OCI-LY7 (cell line): ENCODE measurements around the gene SNRPD2. TPM values are rescaled to one million over a fixed set of nuclear protein-coding genes. Genes with fewer than 3 reads are reported as not detected.
"Not testable (repeated sequence)": the region's sequence is repeated elsewhere in the genome, so short reads cannot be mapped to it uniquely, and the experiment has no call there.

Experiments used
- BruUV-seq: library from RNA; stranded (reverse); fragments of 400-500 nt; replicated peaks from 2 replicates; lab custom pipeline; 2021; lab: Mats Ljungman, UMichigan
- CTCF ChIA-PET: fragments of 300-600 bp; sonication (Branson Sonifier 250); formaldehyde crosslinking; loops from one replicate; lab custom pipeline; 2022; ENCODE audit warnings: antibody characterized with exemption; ENCODE audit not compliant: unreplicated experiment; lab: Charles Lee
- POLR2A ChIA-PET: fragments of 300-600 bp; sonication (Branson Sonifier 250); formaldehyde crosslinking; loops from one replicate; lab custom pipeline; 2022; ENCODE audit warnings: antibody characterized with exemption; lab: Charles Lee
- DNase-seq: peaks from one replicate; pipeline ENCODE4 v3.0.0-alpha.2; 2015; ENCODE audit warnings: low spot score
- H2AFZ ChIP-seq: fragments of 200-600 bp; sonication (generic), shearing (Covaris generic); 2 replicates; pipeline ENCODE4 v1.6.1; 2014; ENCODE audit warnings: mild to moderate bottlenecking, antibody characterized with exemption, low read length, moderate library complexity
- H3K27ac ChIP-seq: fragments of 200-600 bp; sonication (generic); 2 replicates; pipeline ENCODE4 v1.5.1; 2014; ENCODE audit warnings: mixed run types, low read depth, mild to moderate bottlenecking, moderate library complexity, low read length, inconsistent platforms; ENCODE audit not compliant: poor library complexity, severe bottlenecking
- H3K36me3 ChIP-seq: fragments of 200-600 bp; sonication (generic); 2 replicates; pipeline ENCODE4 v1.6.1; 2014; ENCODE audit warnings: mild to moderate bottlenecking, antibody characterized with exemption, low read length, moderate library complexity, mixed read lengths; ENCODE audit not compliant: insufficient read depth
- H3K4me1 ChIP-seq: fragments of 200-600 bp; sonication (generic); 2 replicates; pipeline ENCODE4 v1.5.1; 2014; ENCODE audit warnings: mild to moderate bottlenecking, low read length; ENCODE audit not compliant: insufficient read depth, poor library complexity, severe bottlenecking
- H3K4me2 ChIP-seq: fragments of 200-600 bp; sonication (generic); 2 replicates; pipeline ENCODE4 v1.6.1; 2014; ENCODE audit warnings: mild to moderate bottlenecking, low read length
- H3K4me3 ChIP-seq: fragments of 200-600 bp; sonication (generic); 2 replicates; pipeline ENCODE4 v1.5.1; 2014; ENCODE audit warnings: mild to moderate bottlenecking, low read depth, low read length; ENCODE audit not compliant: poor library complexity, severe bottlenecking
- H3K79me2 ChIP-seq: fragments of 200-600 bp; sonication (generic); 2 replicates; pipeline ENCODE4 v1.6.1; 2016; ENCODE audit warnings: low read depth, mild to moderate bottlenecking, low read length, moderate library complexity, mixed read lengths; ENCODE audit not compliant: insufficient read depth
- H3K9me2 ChIP-seq: fragments of 200-600 bp; sonication (generic); 2 replicates; pipeline ENCODE4 v1.6.1; 2016; ENCODE audit warnings: mild to moderate bottlenecking, low read length, mixed read lengths; ENCODE audit not compliant: insufficient read depth
- H3K9me3 ChIP-seq: fragments of 200-600 bp; sonication (generic); 2 replicates; pipeline ENCODE4 v1.6.1; 2014; ENCODE audit warnings: mild to moderate bottlenecking, mixed run types, low read length, mixed read lengths
- H4K20me1 ChIP-seq: fragments of 200-600 bp; sonication (generic); 2 replicates; pipeline ENCODE4 v1.6.1; 2014; ENCODE audit warnings: mild to moderate bottlenecking, antibody characterized with exemption, low read length, moderate library complexity, mixed read lengths; ENCODE audit not compliant: insufficient read depth
- EZH2phosphoT487 ChIP-seq: fragments of 200-600 bp; sonication (generic); IDR thresholded peaks from 2 replicates; pipeline ENCODE4 v1.6.1; 2018; ENCODE audit warnings: low read depth, borderline replicate concordance, mild to moderate bottlenecking, mixed run types, antibody characterized with exemption, low read length, moderate library complexity, mixed read lengths
- intact Hi-C: fragments of 100-400 bp; cut with micrococcal nuclease; formaldehyde crosslinking; loops from one replicate; pipeline ENCODE4 v1.10.0; 2022; ENCODE audit not compliant: unreplicated experiment
- total RNA-seq, 2 experiments: library from RNA; depleted of rRNA in 1 of 2; stranded (reverse); fragments of >200 nt in 1 of 2; shearing (Covaris generic) in 1 of 2; gene quantifications; 2 replicates each; pipeline ENCODE4 v1.2.3, GENCODE V29; 2014 to 2022
- TF ChIP-seq, protein P1 (sequence below): fragments of 200-600 bp; sonication (generic); conservative IDR thresholded peaks from 2 replicates; pipeline ENCODE4 v1.5.1; 2014; ENCODE audit warnings: mild to moderate bottlenecking, antibody characterized with exemption, low read length, moderate library complexity, mixed read lengths

Gene SNRPD2
- total RNA-seq, 2 experiments from 2014 or later: 523 to 774 TPM

DNA sequence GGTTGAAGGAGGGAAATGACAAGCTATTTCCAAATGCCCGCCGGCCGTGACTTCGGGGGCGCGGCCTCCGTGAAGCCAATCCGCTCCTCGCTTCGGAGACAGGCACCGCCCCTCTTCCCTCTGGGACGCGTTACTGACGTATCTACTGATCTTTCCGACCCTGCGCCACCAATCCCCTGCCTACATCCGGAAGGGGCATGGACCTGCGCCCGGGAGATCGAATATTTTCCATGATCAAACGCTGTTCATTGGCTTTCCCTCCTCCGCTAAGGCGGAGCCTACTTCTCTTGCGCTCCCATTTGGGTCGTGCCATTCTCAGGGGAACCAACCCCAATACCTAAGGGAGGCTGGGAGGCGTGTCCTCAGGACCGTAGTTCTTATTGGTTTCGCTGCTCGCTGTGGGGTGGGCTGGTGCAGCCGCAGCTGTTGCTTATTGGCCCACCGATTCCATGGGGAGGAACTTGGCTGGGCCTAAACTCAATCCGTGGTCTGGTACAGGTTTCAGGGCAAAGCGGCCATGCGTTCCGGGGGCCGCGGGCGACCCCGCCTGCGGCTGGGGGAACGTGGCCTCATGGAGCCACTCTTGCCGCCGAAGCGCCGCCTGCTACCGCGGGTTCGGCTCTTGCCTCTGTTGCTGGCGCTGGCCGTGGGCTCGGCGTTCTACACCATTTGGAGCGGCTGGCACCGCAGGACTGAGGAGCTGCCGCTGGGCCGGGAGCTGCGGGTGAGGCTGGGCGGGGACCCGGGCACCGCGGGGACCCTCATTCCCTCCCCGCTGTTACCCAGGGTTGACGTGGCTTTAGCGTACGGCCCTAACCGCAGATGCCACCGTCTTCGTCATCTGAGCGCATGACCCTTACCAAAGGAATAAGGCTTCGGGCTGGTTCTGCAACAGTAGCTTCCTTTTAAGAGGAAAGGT is 693 bp upstream of the SNRPD2 start, which contains the start of gene QPCTL:
Gene QPCTL (plus strand): TSS at position 480 of the 919 bp plus-strand sequence. CDS start 38 bp downstream, at position 518.
- no peaks in the 10 kb centered on the region for H3K9me3 ChIP-seq
- H3K4me3 ChIP-seq: peak within 1 kb of the TSS; percentile 93
- H3K36me3 ChIP-seq: peaks cover 55% of the 10 kb centered on the region
- H3K79me2 ChIP-seq: peaks cover 40% of the 10 kb centered on the region
- H3K9me2 ChIP-seq: no peaks in the 10 kb centered on the region
- ChIA-PET POLR2A (interaction anchor here (0.5 to 2.3 kb wide), 8 partner anchors 14 to 654 kb away, joined by 3 to 16 read pairs (median 4); partner anchors contain the start of gene CLASRP), CTCF (interaction anchor here (0.6 to 1.3 kb wide), 6 partner anchors 15 to 134 kb away, joined by 3 to 5 read pairs (median 4); partner anchors contain the start of gene GIPR)
- TF ChIP-seq, protein P1, sequence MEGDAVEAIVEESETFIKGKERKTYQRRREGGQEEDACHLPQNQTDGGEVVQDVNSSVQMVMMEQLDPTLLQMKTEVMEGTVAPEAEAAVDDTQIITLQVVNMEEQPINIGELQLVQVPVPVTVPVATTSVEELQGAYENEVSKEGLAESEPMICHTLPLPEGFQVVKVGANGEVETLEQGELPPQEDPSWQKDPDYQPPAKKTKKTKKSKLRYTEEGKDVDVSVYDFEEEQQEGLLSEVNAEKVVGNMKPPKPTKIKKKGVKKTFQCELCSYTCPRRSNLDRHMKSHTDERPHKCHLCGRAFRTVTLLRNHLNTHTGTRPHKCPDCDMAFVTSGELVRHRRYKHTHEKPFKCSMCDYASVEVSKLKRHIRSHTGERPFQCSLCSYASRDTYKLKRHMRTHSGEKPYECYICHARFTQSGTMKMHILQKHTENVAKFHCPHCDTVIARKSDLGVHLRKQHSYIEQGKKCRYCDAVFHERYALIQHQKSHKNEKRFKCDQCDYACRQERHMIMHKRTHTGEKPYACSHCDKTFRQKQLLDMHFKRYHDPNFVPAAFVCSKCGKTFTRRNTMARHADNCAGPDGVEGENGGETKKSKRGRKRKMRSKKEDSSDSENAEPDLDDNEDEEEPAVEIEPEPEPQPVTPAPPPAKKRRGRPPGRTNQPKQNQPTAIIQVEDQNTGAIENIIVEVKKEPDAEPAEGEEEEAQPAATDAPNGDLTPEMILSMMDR: no peak
- TF ChIP-seq EZH2phosphoT487: no peak
- intact Hi-C loops: loop anchor here (1.0 to 5.0 kb wide), 2 partner anchors 15 to 80 kb away; no protein-coding TSS in a partner anchor
- H3K27ac ChIP-seq: peak within 1 kb of the TSS; percentile 72
- peak within 1 kb of the TSS; percentile 44; the same call in 1 of the 2 replicates for H2AFZ ChIP-seq
- peak; percentile 100 for DNase-seq
- BruUV-seq: no TSS peak
- H3K4me1 ChIP-seq: peaks cover 15% of the 10 kb centered on the region
- H4K20me1 ChIP-seq: peaks cover 5% of the 10 kb centered on the region; the same call in 1 of the 2 replicates
- peak within 1 kb of the TSS; percentile 82 for H3K4me2 ChIP-seq

DNA sequence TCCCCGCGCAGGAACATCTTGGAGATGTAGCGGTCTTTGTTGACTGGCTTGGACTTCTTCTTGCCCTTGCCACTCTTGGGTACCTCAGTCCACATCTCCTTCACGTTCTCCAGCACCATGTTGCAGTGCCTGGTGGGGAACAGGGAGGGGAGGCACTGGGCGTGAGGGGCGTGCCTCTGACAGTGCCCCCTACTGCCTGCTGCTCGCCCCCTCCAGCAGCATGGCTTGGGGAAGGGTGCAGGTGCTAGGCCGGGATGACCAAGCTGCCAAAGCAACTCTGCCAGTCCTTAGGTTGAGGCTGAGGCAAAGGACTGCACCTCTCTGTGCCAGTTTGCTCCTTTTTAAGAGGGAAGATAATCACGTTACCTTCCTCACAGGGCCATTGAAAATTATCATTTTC is 4.2 kb downstream of the SNRPD2 start:
- no peak for DNase-seq
- Histone ChIP-seq H3K4me2 (no peak overlapping the region), H3K36me3 (peaks cover 65% of the 10 kb centered on the region), H3K4me3 (no peak overlapping the region), H3K79me2 (peaks cover 27% of the 10 kb centered on the region), H3K27ac (no peak overlapping the region), H3K9me2 (no peaks in the 10 kb centered on the region), H2AFZ (no peak overlapping the region), H4K20me1 (peaks cover 5% of the 10 kb centered on the region; the same call in 1 of the 2 replicates), H3K4me1 (peaks cover 8% of the 10 kb centered on the region), H3K9me3 (no peaks in the 10 kb centered on the region)
- BruUV-seq: no TSS peak
- TF ChIP-seq, protein P1: 0 out of 2 replicates have a peak, but pooled peaks have one; percentile 33
- TF ChIP-seq EZH2phosphoT487: no peak
- intact Hi-C loops: no loop called here
- CTCF ChIA-PET: no interaction called here
- POLR2A ChIA-PET: interaction anchor here (1.0 kb wide), 1 partner anchor 17 kb away, joined by 3 read pairs; no protein-coding TSS in a partner anchor

DNA sequence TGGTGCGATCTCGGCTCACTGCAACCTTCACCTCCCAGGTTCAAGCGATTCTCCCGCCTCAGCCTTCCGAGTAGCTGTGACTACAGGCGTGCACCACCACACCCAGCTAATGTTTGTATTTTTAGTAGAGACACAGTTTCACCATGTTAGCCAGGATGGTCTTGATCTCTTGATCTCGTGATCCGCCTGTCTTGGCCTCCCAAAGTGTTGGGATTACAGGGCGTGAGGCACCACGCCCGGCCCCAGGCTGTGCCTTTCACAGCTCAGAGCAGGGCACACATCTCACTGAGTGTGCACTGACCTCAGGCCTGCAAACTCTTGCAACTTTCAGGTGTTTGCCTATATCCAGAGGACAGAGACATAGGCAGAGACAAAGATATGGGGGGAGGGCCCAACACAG is 6.7 kb downstream of the SNRPD2 start:
- H3K9me3 ChIP-seq, H4K20me1 ChIP-seq, DNase-seq, POLR2A ChIA-PET, H3K4me2 ChIP-seq, H3K4me3 ChIP-seq, intact Hi-C loops, H3K9me2 ChIP-seq, H3K4me1 ChIP-seq, H2AFZ ChIP-seq, H3K27ac ChIP-seq, BruUV-seq, CTCF ChIA-PET: not testable (repeated sequence)
- H3K79me2 ChIP-seq: peaks cover 11% of the 10 kb centered on the region
- H3K36me3 ChIP-seq: peaks cover 65% of the 10 kb centered on the region
